GM12864 (cell line): Measurements from ENCODE around the gene THAP10.

Experiments
- DNase-seq: peaks from one replicate; pipeline ENCODE4 v3.0.0-alpha.2; 2011; ENCODE audit warnings: low read depth
- H3K4me3 ChIP-seq: 2 replicates; pipeline ENCODE4 v1.5.1; 2011; ENCODE audit warnings: mild to moderate bottlenecking, low read depth, low read length, control low read depth
- CTCF ChIP-seq: IDR thresholded peaks from 2 replicates; pipeline ENCODE4 v1.5.1; 2011; ENCODE audit warnings: low read depth, mild to moderate bottlenecking, moderate library complexity, low read length, control low read depth, inconsistent platforms; ENCODE audit errors: missing control alignments

Gene THAP10

GRCh38 chr15:70853318-70853972 is 38.8 kb downstream of the THAP10 start:
- TF ChIP-seq CTCF, result no peak
- DNase-seq, result no peak
- peak overlapping the region; percentile 54 for H3K4me3 ChIP-seq

GRCh38 chr15:70852501-70853317 is 39.5 kb downstream of the THAP10 start:
- no peak overlapping the region; the same call in 1 of the 2 replicates for H3K4me3 ChIP-seq
- no peak for DNase-seq
- TF ChIP-seq CTCF, result no peak

- H3K4me3 ChIP-seq, result no peak overlapping the region
- TF ChIP-seq CTCF, result no peak
These were observed 40.3 kb downstream of the THAP10 start for GRCh38 chr15:70851889-70852288.

GRCh38 chr15:70845602-70846360 is 46.5 kb downstream of the THAP10 start:
- no peak overlapping the region for H3K4me3 ChIP-seq
- TF ChIP-seq CTCF, result no peak
- no peak for DNase-seq

More at GRCh38 chr15:70851889-70852288, 40.3 kb downstream of the THAP10 start:
- no peak for DNase-seq

- no peak overlapping the region for H3K4me3 ChIP-seq
- no peak for DNase-seq
- TF ChIP-seq CTCF, result no peak
These were observed 54.8 kb downstream of the THAP10 start for GRCh38 chr15:70837476-70837875.

GRCh38 chr15:70835841-70836240 is 56.4 kb downstream of the THAP10 start:
- DNase-seq, result no peak
- TF ChIP-seq CTCF, result no peak
- H3K4me3 ChIP-seq, result no peak overlapping the region
